ENCODE measurements around the gene VANGL2.

The VANGL2 gene

DNA sequence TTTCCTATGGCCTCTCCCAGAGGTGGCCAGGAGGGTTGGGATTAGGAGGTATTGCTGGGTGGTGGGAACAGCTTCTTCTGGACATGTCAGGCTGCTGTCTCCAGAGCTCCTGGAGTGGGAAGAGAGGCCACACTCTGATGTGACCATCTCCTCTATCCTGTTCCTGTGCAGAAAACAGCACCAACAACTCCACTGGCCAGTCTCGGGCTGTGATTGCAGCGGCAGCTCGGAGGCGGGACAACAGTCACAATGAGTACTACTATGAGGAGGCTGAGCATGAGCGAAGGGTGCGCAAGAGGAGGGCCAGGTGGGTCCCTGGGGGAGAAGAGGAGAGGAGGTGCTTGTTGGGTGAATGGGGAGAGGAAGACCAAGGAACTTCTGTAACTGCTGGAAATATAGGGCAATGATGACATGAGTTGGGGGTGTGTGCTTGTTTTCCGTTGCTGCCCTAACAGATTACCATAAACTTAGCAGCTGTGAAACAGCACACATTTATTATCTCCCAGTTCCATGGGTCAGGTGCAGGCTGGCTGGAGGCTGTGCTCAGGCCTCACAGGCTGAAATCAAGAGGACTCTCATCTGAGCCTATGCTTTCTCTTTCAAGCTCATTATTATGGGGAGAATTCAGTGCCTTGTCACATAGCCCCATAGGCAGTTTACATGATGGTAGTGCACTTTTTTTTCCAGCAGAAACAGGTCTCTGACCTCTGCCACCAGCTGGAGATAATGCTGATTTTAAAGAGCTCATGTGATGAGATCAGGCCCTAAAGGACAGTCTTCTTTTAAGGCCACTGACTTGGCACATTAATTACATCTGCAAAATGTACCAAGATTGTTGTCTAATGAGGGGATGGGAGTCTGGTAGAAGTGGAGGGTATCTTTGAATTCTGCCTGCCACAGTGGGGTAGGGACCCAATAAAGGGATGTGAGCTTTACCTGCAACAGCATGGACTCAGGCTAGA lies 20.8 kb downstream of the VANGL2 start:
- Histone ChIP-seq H3K27me3 (ENCODE audit: insufficient read depth, low read depth, severe bottlenecking) (no peaks in the 10 kb centered on the region), H3K27ac (no peak overlapping the region), H3K4me3 (ENCODE audit: low read depth, low read length) (no peak overlapping the region), H3K36me3 (peaks cover 91% of the 10 kb centered on the region), H3K9me3 (ENCODE audit: severe bottlenecking) (no peaks in the 10 kb centered on the region)
- DNase-seq, result no peak
- TF ChIP-seq, protein P1, sequence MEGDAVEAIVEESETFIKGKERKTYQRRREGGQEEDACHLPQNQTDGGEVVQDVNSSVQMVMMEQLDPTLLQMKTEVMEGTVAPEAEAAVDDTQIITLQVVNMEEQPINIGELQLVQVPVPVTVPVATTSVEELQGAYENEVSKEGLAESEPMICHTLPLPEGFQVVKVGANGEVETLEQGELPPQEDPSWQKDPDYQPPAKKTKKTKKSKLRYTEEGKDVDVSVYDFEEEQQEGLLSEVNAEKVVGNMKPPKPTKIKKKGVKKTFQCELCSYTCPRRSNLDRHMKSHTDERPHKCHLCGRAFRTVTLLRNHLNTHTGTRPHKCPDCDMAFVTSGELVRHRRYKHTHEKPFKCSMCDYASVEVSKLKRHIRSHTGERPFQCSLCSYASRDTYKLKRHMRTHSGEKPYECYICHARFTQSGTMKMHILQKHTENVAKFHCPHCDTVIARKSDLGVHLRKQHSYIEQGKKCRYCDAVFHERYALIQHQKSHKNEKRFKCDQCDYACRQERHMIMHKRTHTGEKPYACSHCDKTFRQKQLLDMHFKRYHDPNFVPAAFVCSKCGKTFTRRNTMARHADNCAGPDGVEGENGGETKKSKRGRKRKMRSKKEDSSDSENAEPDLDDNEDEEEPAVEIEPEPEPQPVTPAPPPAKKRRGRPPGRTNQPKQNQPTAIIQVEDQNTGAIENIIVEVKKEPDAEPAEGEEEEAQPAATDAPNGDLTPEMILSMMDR (IDR thresholded peaks at IDR 0.05; ENCODE audit: low read depth, low read length), result no peak

DNA sequence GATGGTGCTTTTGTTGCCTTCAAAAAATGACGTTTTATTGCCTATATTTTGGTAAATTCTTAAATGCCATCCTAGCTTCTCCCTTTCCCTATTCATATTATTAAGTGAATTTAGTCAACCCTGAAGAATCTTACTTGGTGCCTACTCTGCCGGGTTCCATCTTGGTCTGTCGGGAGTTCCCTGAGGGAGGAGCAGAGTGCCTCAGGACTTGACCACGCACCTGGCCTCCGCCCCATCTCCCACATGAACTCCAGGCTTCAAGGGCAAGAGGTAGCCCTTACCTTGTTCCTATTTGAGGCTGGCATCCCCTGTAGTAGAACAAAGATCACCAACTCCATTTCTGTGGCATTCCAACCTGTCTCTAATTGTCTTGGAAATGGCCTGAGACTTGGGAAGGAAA lies 21.5 kb downstream of the VANGL2 start:
- DNase-seq, result no peak
- H3K4me3 ChIP-seq (ENCODE audit: low read depth, low read length), result no peak overlapping the region
- no peak overlapping the region for H3K27ac ChIP-seq
- H3K36me3 ChIP-seq, result peaks cover 91% of the 10 kb centered on the region
- no peaks in the 10 kb centered on the region for H3K27me3 ChIP-seq (ENCODE audit: insufficient read depth, low read depth, severe bottlenecking)
- H3K9me3 ChIP-seq (ENCODE audit: severe bottlenecking), result no peaks in the 10 kb centered on the region
- TF ChIP-seq, protein P1 (IDR thresholded peaks at IDR 0.05; ENCODE audit: low read depth, low read length), result no peak

DNA sequence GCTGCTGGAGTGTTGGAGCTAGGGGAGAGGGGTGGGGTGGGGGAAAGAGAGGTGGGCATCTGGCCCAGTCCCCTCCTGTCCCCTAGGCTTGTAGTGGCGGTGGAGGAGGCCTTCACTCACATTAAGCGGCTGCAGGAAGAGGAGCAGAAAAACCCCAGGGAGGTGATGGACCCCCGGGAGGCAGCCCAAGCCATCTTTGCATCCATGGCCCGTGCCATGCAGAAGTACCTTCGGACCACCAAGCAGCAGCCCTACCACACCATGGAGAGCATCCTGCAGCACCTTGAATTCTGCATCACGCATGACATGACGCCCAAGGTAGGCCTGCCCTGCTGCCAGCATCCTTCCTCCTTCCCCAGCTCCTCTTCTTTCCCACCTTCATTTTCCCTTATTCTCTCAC lies 23.6 kb downstream of the VANGL2 start:
- Histone ChIP-seq H3K9me3 (ENCODE audit: severe bottlenecking) (no peaks in the 10 kb centered on the region), H3K27ac (no peak overlapping the region), H3K36me3 (peaks cover 90% of the 10 kb centered on the region), H3K4me3 (ENCODE audit: low read depth, low read length) (no peak overlapping the region), H3K27me3 (ENCODE audit: insufficient read depth, low read depth, severe bottlenecking) (no peaks in the 10 kb centered on the region)
- TF ChIP-seq, protein P1 (IDR thresholded peaks at IDR 0.05; ENCODE audit: low read depth, low read length), result no peak
- DNase-seq, result no peak

DNA sequence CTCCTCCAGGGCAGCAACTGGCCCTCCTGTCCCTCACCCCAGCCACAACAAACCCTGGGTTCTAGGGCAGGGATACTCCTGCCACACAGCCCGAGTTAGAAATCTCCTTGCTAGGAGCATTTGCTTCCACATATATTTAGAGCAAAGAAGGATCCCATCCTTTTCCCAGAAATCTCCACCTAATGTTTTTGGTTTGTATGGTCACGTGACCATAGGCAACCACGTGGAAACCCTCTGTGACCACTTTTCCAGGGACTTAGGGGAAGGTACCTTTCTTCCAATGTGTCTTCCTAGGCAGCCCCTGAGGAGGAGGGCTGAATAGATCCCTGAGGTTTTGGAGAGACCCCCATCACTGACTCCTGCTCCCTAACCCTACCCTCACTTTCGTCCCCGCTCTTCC lies 25.5 kb downstream of the VANGL2 start:
- Histone ChIP-seq H3K27ac (no peak overlapping the region), H3K36me3 (peaks cover 80% of the 10 kb centered on the region), H3K9me3 (ENCODE audit: severe bottlenecking) (no peaks in the 10 kb centered on the region), H3K4me3 (ENCODE audit: low read depth, low read length) (no peak overlapping the region), H3K27me3 (ENCODE audit: insufficient read depth, low read depth, severe bottlenecking) (no peaks in the 10 kb centered on the region)
- DNase-seq, result no peak
- TF ChIP-seq, protein P1 (IDR thresholded peaks at IDR 0.05; ENCODE audit: low read depth, low read length), result no peak

DNA sequence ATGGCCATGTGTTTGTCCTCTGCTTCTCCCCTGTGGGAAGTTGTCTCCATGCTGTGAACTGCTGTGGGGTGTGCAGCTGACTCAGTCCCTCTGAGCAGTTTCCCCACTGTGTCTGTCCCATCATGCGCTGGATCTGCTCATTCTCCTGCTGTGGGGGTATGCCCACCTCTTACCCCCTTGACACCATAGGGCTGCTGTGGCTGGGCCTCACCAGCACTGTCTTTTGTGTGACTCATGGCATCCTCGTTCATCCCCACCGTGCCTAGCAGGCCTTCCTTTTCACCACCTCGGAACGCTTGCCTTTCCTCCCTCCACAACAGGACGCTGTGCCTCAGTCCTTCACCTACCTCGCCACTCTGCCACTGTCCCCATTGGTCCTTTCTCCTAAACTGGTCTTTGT lies 27.3 kb downstream of the VANGL2 start:
- no peaks in the 10 kb centered on the region for H3K27me3 ChIP-seq (ENCODE audit: insufficient read depth, low read depth, severe bottlenecking)
- no peak overlapping the region for H3K4me3 ChIP-seq (ENCODE audit: low read depth, low read length)
- DNase-seq, result no peak
- no peaks in the 10 kb centered on the region for H3K9me3 ChIP-seq (ENCODE audit: severe bottlenecking)
- TF ChIP-seq, protein P1 (IDR thresholded peaks at IDR 0.05; ENCODE audit: low read depth, low read length), result no peak
- no peak overlapping the region for H3K27ac ChIP-seq
- peaks cover 63% of the 10 kb centered on the region for H3K36me3 ChIP-seq

Data from WERI-Rb-1 (cell line).